ENCODE measurements around the gene SLC9A7. TPM values are rescaled to one million over a fixed set of nuclear protein-coding genes. Genes with fewer than 3 reads are reported as not detected.

SLC9A7 gene
- total and polyA plus RNA-seq, 2 experiments from 2014 or later, result 2.5 to 15.4 TPM

GRCh38 chrX:46571423-46572339 lies 187.2 kb downstream of the SLC9A7 start:
- Histone ChIP-seq H3K4me3 (no peak overlapping the region), H3K36me3 (ENCODE audit: insufficient read depth) (no peaks in the 10 kb centered on the region), H3K27me3 (ENCODE audit: insufficient read depth) (peaks cover 18% of the 10 kb centered on the region; the same call in 1 of the 2 replicates), H3K4me2 (no peak overlapping the region), H3K79me2 (replicated peaks; ENCODE audit: insufficient read depth) (peaks cover 16% of the 10 kb centered on the region), H4K20me1 (replicated peaks; ENCODE audit: insufficient read depth) (no peaks in the 10 kb centered on the region), H3F3A (replicated peaks; ENCODE audit: low read depth) (no peaks in the 10 kb centered on the region), H3K27ac (ENCODE audit: low read depth) (no peak overlapping the region), H2AFZ (no peak overlapping the region), H3K9me2 (ENCODE audit: insufficient read depth) (no peaks in the 10 kb centered on the region), H3K4me1 (ENCODE audit: insufficient read depth) (peaks cover 7% of the 10 kb centered on the region; the same call in 1 of the 2 replicates)
- Mint-ChIP-seq H3K27ac (no peak overlapping the region; the same call in 1 of the 2 replicates), H3K27me3 (ENCODE audit: insufficient read depth, low read depth, poor library complexity) (peaks cover 11% of the 10 kb centered on the region), H3K9me3 (no peaks in the 10 kb centered on the region; the same call in 2 of the 3 replicates), H3K4me3 (0 out of 3 replicates have a peak overlapping the region, but pooled peaks have one; percentile 2), H3K4me1 (peaks cover 27% of the 10 kb centered on the region), H3K36me3 (ENCODE audit: low read depth) (no peaks in the 10 kb centered on the region; the same call in 2 of the 3 replicates)
- DNase-seq (ENCODE audit: low spot score) (no peak), ATAC-seq (no peak)
- TF ChIP-seq, protein P1, sequence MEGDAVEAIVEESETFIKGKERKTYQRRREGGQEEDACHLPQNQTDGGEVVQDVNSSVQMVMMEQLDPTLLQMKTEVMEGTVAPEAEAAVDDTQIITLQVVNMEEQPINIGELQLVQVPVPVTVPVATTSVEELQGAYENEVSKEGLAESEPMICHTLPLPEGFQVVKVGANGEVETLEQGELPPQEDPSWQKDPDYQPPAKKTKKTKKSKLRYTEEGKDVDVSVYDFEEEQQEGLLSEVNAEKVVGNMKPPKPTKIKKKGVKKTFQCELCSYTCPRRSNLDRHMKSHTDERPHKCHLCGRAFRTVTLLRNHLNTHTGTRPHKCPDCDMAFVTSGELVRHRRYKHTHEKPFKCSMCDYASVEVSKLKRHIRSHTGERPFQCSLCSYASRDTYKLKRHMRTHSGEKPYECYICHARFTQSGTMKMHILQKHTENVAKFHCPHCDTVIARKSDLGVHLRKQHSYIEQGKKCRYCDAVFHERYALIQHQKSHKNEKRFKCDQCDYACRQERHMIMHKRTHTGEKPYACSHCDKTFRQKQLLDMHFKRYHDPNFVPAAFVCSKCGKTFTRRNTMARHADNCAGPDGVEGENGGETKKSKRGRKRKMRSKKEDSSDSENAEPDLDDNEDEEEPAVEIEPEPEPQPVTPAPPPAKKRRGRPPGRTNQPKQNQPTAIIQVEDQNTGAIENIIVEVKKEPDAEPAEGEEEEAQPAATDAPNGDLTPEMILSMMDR (conservative IDR thresholded peaks at IDR 0.05; ENCODE audit: low read depth in 2 of 2), result no peak
- no peak for TF ChIP-seq JUNB (IDR thresholded peaks at IDR 0.05; ENCODE audit: unreplicated experiment)
- no peak for TF ChIP-seq CREB1 (CRISPR knock-in tag; IDR thresholded peaks at IDR 0.05; ENCODE audit: low read depth)
- no peak for TF ChIP-seq EZH2phosphoT487 (IDR thresholded peaks at IDR 0.05; ENCODE audit: unreplicated experiment)
- no peak for TF ChIP-seq ZNF331 (CRISPR knock-in tag; IDR thresholded peaks at IDR 0.05; ENCODE audit: low read depth)
- TF ChIP-seq ETS1 (IDR thresholded peaks at IDR 0.05), result no peak
- no peak for TF ChIP-seq ZNF462 (CRISPR knock-in tag; IDR thresholded peaks at IDR 0.05)
- no peak for TF ChIP-seq STAT1 (IDR thresholded peaks at IDR 0.05; ENCODE audit: unreplicated experiment)
- no peak for TF ChIP-seq POLR2AphosphoS5 (IDR thresholded peaks at IDR 0.05; ENCODE audit: low read depth)
- TF ChIP-seq EZH2 (IDR thresholded peaks at IDR 0.05; ENCODE audit: low read depth, unreplicated experiment), result no peak
- TF ChIP-seq REST (IDR thresholded peaks at IDR 0.05; ENCODE audit: unreplicated experiment), result no peak
- no peak for TF ChIP-seq NANOG (IDR thresholded peaks at IDR 0.05; ENCODE audit: borderline replicate concordance)
- no peak for TF ChIP-seq ZNF114 (CRISPR knock-in tag; IDR thresholded peaks at IDR 0.05)

All from GM23338 (cell line).